Ishikawa (cell line): ENCODE data around the gene PRR35.

Experiments
- CEBPB ChIP-seq: IDR thresholded peaks from 2 replicates; pipeline ENCODE4 v1.6.1; 2012
- CREB1 ChIP-seq: IDR thresholded peaks from 2 replicates; pipeline ENCODE4 v1.6.1; 2012; ENCODE audit warnings: low read depth
- EGR1 ChIP-seq: IDR thresholded peaks from 2 replicates; pipeline ENCODE4 v1.6.1; 2012
- EP300 ChIP-seq: IDR thresholded peaks from 2 replicates; pipeline ENCODE4 v1.6.1; 2012; ENCODE audit warnings: borderline replicate concordance
- FOXM1 ChIP-seq: IDR thresholded peaks from 2 replicates; pipeline ENCODE4 v1.6.1; 2012; ENCODE audit warnings: low read depth, borderline replicate concordance
- NFIC ChIP-seq: IDR thresholded peaks from 2 replicates; pipeline ENCODE4 v1.6.1; 2012
- RAD21 ChIP-seq: IDR thresholded peaks from 2 replicates; pipeline ENCODE4 v1.6.1; 2012; ENCODE audit warnings: low read depth
- TAF1 ChIP-seq: IDR thresholded peaks from 2 replicates; pipeline ENCODE4 v1.6.1; 2012; ENCODE audit warnings: low read depth, mild to moderate bottlenecking
- TCF12 ChIP-seq: IDR thresholded peaks from 2 replicates; pipeline ENCODE4 v1.6.1; 2012; ENCODE audit warnings: low read depth
- TEAD4 ChIP-seq: IDR thresholded peaks from 2 replicates; pipeline ENCODE4 v1.6.1; 2012
- YY1 ChIP-seq: IDR thresholded peaks from 2 replicates; pipeline ENCODE4 v1.6.1; 2012; ENCODE audit warnings: low read depth
- ZBTB7A ChIP-seq: IDR thresholded peaks from 2 replicates; pipeline ENCODE4 v1.6.1; 2012; ENCODE audit warnings: low read depth
- TF ChIP-seq, protein P1 (sequence below): IDR thresholded peaks from 2 replicates; pipeline ENCODE4 v1.6.1; 2012
- TF ChIP-seq, protein P2 (sequence below): IDR thresholded peaks from 2 replicates; pipeline ENCODE4 v1.6.1; 2012
- TF ChIP-seq, protein P3 (sequence below): IDR thresholded peaks from 2 replicates; pipeline ENCODE4 v1.6.1; 2012; ENCODE audit warnings: low read depth, mild to moderate bottlenecking

The PRR35 gene

DNA sequence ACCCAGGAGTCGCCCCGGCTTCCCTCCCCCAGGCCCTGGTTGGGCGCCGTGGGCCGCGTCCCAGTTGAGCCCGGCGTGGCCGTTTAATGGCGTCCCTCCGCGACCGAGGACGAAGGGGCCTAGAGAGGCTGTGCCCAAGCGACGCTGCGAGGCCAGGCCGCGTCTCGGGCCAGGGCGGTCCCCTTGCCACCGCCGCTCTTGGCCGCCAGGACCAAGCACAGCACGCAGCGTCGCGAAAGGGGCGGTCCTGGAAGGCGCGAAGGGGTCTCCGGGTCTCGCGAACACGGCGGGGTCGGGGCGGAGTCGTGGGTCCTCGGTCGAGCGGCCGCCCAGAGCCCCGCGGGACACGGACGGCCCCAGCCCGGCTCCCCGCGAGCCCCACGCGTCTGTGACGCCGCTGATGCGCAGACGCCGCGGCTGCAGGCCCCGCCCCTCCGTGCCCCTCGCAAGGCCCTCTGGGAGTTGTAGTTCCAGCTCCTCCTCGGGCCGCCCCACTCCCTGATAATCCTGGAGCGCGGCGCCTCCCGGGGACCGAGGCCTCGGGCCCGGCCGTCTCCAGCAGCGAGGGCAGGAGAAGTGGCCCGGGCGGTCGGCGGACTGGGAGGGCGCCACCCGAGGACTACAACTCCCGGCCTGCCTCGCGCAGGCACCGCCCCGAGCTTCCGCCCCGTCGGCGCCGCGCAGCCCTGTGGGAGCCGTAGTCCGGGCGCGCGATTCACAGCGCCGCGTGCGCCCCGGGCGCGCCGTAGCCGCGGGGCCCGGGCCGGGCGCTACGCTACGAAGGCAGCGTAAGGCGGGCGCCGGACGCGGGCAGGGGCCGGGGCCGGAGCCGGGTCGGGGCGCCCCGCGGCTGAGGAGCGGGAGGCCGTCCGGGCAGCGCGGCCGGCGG lies 32.9 kb upstream of the PRR35 start, which contains the start of gene CAPN15:
CAPN15 (plus strand) TSS at position 698 of the 889 bp plus-strand sequence. CDS start 19,127 bp downstream, outside the sequence.
- TF ChIP-seq, protein P1, sequence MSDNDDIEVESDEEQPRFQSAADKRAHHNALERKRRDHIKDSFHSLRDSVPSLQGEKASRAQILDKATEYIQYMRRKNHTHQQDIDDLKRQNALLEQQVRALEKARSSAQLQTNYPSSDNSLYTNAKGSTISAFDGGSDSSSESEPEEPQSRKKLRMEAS = no peak; the same call in none of the 2 replicates
- TF ChIP-seq, protein P2, sequence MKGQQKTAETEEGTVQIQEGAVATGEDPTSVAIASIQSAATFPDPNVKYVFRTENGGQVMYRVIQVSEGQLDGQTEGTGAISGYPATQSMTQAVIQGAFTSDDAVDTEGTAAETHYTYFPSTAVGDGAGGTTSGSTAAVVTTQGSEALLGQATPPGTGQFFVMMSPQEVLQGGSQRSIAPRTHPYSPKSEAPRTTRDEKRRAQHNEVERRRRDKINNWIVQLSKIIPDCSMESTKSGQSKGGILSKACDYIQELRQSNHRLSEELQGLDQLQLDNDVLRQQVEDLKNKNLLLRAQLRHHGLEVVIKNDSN = no peak
- TF ChIP-seq CREB1 = peak; percentile 66; the same call in 1 of the 2 replicates
- peak; percentile 60; the same call in 1 of the 2 replicates for TF ChIP-seq TAF1
- TF ChIP-seq YY1 = peak; percentile 69
- peak; percentile 61; the same call in 1 of the 2 replicates for TF ChIP-seq TCF12
- 0 out of 2 replicates have a peak, but pooled peaks have one; percentile 31 for TF ChIP-seq ZBTB7A

DNA sequence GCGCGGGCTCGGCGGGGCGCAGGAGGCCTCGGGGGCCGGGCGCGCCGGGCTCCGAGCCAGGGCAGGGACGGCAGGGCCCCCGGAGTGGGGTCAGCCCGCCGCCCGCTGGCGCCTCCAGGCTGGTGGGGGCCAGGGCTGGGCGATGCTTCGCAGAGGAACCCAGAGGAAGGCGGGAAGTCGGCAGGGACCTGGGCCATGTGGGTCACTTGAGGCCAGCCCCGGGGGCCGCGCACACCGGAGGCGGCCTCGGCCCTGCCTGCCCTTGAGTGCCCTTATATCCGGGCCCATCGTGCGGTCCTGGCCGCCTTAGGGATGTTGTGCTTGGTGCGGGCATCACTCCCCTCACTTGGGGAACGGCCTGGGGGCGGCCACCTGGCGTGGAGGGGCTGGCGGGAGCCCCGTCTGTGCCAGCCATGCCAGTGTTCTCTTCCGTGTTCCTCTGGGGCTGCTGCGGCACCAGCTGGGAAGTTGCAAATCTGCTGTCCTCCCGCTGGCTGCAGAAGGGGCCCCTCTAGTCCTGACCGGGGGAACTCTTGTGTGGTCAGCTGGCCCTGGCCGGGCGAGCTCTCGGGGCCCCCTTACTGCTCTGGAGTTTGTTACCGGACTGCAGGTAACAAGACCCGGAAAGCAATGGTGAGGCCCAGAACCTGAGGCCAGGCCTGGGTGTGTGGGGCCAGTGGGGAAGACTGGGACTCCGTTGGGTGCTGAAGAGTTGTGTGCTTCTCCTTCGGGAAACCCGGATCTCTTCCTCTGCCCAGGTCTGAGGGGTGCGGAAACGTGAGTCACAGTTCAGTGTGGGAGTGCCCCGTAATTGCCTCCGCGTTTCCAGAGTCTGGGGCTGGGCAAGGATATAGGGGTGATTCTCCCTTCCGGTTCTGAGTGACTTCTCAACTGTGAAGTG lies 31.8 kb upstream of the PRR35 start:
- TF ChIP-seq CEBPB (no peak), TCF12 (no peak), CREB1 (no peak), YY1 (0 out of 2 replicates have a peak, but pooled peaks have one; percentile 11)
- TF ChIP-seq, protein P1 = peak; percentile 82

DNA sequence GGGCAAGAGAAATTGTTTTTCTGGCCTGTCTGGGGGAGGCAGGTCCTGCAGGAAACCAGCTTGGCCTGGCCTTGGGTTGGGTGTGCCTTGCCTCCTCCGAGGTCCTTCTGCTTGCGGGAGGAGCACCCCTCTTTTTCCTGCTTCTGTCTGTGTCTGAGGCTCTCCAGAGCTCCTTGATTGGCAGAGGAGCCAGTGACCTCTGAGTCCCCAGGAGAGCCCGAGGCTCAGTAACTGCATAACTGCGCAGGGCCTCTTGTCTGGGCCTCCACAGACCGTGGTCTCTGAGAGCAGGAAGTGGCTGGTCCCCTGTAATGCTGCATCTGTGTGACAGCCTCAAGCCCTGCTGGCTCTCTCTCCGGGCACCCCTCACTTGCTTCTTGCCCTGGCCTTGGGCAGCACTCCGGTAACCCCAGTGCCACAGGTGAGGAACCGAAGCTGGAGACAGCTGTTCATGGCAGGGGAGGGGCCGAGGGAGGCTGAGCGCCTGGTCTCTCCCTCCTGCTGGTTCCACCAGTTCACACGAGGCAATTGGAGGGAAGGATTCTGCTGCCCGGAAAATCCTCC lies 31.1 kb upstream of the PRR35 start:
- no peak for TF ChIP-seq EGR1
- TF ChIP-seq, protein P3, sequence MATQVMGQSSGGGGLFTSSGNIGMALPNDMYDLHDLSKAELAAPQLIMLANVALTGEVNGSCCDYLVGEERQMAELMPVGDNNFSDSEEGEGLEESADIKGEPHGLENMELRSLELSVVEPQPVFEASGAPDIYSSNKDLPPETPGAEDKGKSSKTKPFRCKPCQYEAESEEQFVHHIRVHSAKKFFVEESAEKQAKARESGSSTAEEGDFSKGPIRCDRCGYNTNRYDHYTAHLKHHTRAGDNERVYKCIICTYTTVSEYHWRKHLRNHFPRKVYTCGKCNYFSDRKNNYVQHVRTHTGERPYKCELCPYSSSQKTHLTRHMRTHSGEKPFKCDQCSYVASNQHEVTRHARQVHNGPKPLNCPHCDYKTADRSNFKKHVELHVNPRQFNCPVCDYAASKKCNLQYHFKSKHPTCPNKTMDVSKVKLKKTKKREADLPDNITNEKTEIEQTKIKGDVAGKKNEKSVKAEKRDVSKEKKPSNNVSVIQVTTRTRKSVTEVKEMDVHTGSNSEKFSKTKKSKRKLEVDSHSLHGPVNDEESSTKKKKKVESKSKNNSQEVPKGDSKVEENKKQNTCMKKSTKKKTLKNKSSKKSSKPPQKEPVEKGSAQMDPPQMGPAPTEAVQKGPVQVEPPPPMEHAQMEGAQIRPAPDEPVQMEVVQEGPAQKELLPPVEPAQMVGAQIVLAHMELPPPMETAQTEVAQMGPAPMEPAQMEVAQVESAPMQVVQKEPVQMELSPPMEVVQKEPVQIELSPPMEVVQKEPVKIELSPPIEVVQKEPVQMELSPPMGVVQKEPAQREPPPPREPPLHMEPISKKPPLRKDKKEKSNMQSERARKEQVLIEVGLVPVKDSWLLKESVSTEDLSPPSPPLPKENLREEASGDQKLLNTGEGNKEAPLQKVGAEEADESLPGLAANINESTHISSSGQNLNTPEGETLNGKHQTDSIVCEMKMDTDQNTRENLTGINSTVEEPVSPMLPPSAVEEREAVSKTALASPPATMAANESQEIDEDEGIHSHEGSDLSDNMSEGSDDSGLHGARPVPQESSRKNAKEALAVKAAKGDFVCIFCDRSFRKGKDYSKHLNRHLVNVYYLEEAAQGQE = no peak
- no peak for TF ChIP-seq RAD21
- TF ChIP-seq, protein P1 = no peak
- no peak for TF ChIP-seq NFIC
- TF ChIP-seq TEAD4 = no peak
- TF ChIP-seq, protein P2 = no peak
- no peak for TF ChIP-seq CEBPB

DNA sequence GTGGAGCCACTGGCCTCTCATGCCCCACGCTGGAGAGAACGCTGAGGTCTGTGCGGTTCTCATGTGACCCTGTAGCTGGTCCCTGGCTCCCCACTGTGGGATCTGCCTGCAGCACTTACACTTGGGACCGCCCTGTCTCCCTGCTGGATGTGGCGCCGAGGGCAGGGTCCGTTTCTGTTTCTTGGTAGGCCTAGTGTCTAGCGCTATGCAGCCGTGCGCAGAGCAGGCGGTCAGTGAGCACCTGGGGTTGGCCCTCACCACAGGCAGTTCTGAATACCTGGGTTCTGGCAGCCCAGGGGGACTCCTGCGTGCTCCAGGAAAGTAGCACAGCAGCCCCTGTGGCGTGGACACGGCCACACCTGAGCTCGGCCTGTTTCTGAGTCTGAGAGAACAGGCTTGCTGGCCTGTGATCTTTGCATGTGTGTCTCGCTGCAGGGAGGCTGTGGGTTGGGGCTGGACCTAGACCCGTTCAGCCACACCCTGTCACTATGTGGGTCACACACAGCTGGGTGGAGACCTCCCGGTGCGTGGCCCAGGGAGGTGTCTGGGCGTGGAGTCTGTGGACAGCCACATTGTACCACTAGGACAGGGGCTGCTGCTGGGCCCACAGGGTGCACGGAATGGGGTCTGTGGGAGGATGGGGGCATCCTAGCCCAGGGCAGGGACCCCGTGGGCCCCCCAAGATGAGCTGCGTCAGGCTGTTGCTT lies 29.9 kb upstream of the PRR35 start:
- no peak for TF ChIP-seq TCF12
- TF ChIP-seq TAF1 = no peak
- 0 out of 2 replicates have a peak, but pooled peaks have one; percentile 21 for TF ChIP-seq TEAD4
- no peak for TF ChIP-seq CEBPB
- no peak for TF ChIP-seq RAD21
- TF ChIP-seq, protein P2 = peak; percentile 16; the same call in 1 of the 2 replicates
- TF ChIP-seq, protein P1 = 0 out of 2 replicates have a peak, but pooled peaks have one; percentile 21
- no peak for TF ChIP-seq FOXM1
- TF ChIP-seq ZBTB7A = peak; percentile 10; the same call in 1 of the 2 replicates
- no peak for TF ChIP-seq CREB1
- 0 out of 2 replicates have a peak, but pooled peaks have one; percentile 30 for TF ChIP-seq EP300
- TF ChIP-seq, protein P3 = no peak
- peak; percentile 46 for TF ChIP-seq NFIC
